SK-N-SH (cell line): ENCODE measurements around the gene HIPK3. TPM values are rescaled to one million over a fixed set of nuclear protein-coding genes. Genes with fewer than 3 reads are reported as not detected.

Experiments
- CTCF ChIA-PET: fragments of 300-600, 350-600 bp; formaldehyde crosslinking; extraction: SDS; loops from one replicate; lab custom pipeline; 2021; lab: Yijun Ruan, JAX
- POLR2A ChIA-PET: fragments of 350-600 bp; sonication (Branson Sonifier 250); formaldehyde crosslinking; extraction: SDS; loops from one replicate; lab custom pipeline; 2020; ENCODE audit warnings: antibody characterized with exemption, inconsistent platforms; lab: Yijun Ruan, JAX
- DNase-seq: peaks from one replicate; pipeline ENCODE4 v3.0.0; 2012
- H2AFZ ChIP-seq: fragments of 200-600 bp; sonication (generic); 2 replicates; pipeline ENCODE4 v1.8.1; 2016; ENCODE audit warnings: antibody characterized with exemption, mild to moderate bottlenecking, low read depth
- H3F3A ChIP-seq: fragments of 200-600 bp; sonication (generic); replicated peaks from 2 replicates; pipeline ENCODE3; 2016; ENCODE audit warnings: antibody characterized with exemption, mild to moderate bottlenecking; ENCODE audit not compliant: insufficient read depth
- H3K27ac ChIP-seq, 2 experiments: fragments of 200-500 bp in 1 of 2; fragments of 200-600 bp in 1 of 2; sonication (Bioruptor generic) in 1 of 2; sonication (generic), shearing (Covaris generic) in 1 of 2; 2 replicates each; pipeline versions ENCODE4 v1.5.1 to v1.6.1; 2014 to 2016; ENCODE audit warnings: low read depth in 2 of 2, inconsistent platforms in 1 of 2, low read length in 1 of 2, mild to moderate bottlenecking in 1 of 2, mixed read lengths in 1 of 2
- H3K27me3 ChIP-seq: fragments of 200-600 bp; sonication (generic), shearing (Covaris generic); 2 replicates; pipeline ENCODE4 v1.6.1; 2016; ENCODE audit warnings: mixed run types; ENCODE audit not compliant: insufficient read depth
- H3K36me3 ChIP-seq, 2 experiments: fragments of 200-500 bp in 1 of 2; fragments of 200-600 bp in 1 of 2; sonication (Bioruptor generic) in 1 of 2; sonication (generic) in 1 of 2; replicated peaks in 1 of 2; 2 replicates each; pipeline versions ENCODE3 to v1.5.1; 2014 to 2016; ENCODE audit warnings: low read length in 1 of 2, mild to moderate bottlenecking in 1 of 2; ENCODE audit not compliant: insufficient read depth in 2 of 2, control insufficient read depth in 1 of 2
- H3K4me1 ChIP-seq, 2 experiments: fragments of 200-500 bp in 1 of 2; fragments of 200-600 bp in 1 of 2; sonication (Bioruptor generic) in 1 of 2; sonication (generic), shearing (Covaris generic) in 1 of 2; 2 replicates each; pipeline versions ENCODE4 v1.5.1 to v1.6.1; 2014 to 2016; ENCODE audit warnings: low read depth in 1 of 2, low read length in 1 of 2, mixed run types in 1 of 2; ENCODE audit not compliant: insufficient read depth in 2 of 2, control insufficient read depth in 1 of 2
- H3K4me2 ChIP-seq: fragments of 200-600 bp; sonication (generic), shearing (Covaris generic); 2 replicates; pipeline ENCODE4 v1.6.1; 2017; ENCODE audit warnings: mixed run types
- H3K4me3 ChIP-seq, 2 experiments: fragments of 200-500 bp in 1 of 2; fragments of 200-600 bp in 1 of 2; sonication (Bioruptor generic) in 1 of 2; sonication (generic), shearing (Covaris generic) in 1 of 2; 2 replicates each; pipeline versions ENCODE4 v1.5.1 to v1.8.1; 2014 to 2016; ENCODE audit warnings: low read depth in 2 of 2, inconsistent platforms in 1 of 2, low read length in 1 of 2, mild to moderate bottlenecking in 1 of 2, mixed read lengths in 1 of 2, moderate library complexity in 1 of 2
- H3K79me2 ChIP-seq: fragments of 200-600 bp; sonication (generic); 2 replicates; pipeline ENCODE4 v1.8.1; 2017; ENCODE audit warnings: mild to moderate bottlenecking; ENCODE audit not compliant: insufficient read depth
- H3K9ac ChIP-seq: fragments of 200-600 bp; sonication (generic); 2 replicates; pipeline ENCODE4 v1.6.1; 2017; ENCODE audit warnings: mixed run types
- H3K9me2 ChIP-seq: fragments of 200-600 bp; sonication (generic); 2 replicates; pipeline ENCODE4 v1.6.1; 2017; ENCODE audit warnings: mixed run types
- H3K9me3 ChIP-seq: fragments of 200-600 bp; sonication (generic); 2 replicates; pipeline ENCODE4 v1.6.1; 2017; ENCODE audit warnings: mixed run types, mild to moderate bottlenecking, moderate library complexity
- H4K20me1 ChIP-seq: fragments of 200-600 bp; sonication (generic); 2 replicates; pipeline ENCODE4 v1.6.1; 2017; ENCODE audit warnings: mild to moderate bottlenecking, mixed run types; ENCODE audit not compliant: insufficient read depth
- FOSL2 ChIP-seq: IDR thresholded peaks from 2 replicates; pipeline ENCODE4 v1.4.0; 2012; ENCODE audit warnings: low read depth, mild to moderate bottlenecking, moderate library complexity, borderline replicate concordance
- FOXJ3 ChIP-seq: sonication (generic); formaldehyde crosslinking; IDR thresholded peaks from 2 replicates; pipeline ENCODE4 v1.5.1; 2020; ENCODE audit warnings: mild to moderate bottlenecking, missing genetic modification reagents
- FOXM1 ChIP-seq: IDR thresholded peaks from 2 replicates; pipeline ENCODE4 v1.4.0; 2012; ENCODE audit warnings: low read depth, mild to moderate bottlenecking
- GABPA ChIP-seq: IDR thresholded peaks from 2 replicates; pipeline ENCODE4 v1.4.0; 2012; ENCODE audit warnings: low read depth, mild to moderate bottlenecking
- GATA2 ChIP-seq: sonication (generic); formaldehyde crosslinking; IDR thresholded peaks from 2 replicates; pipeline ENCODE4 v1.5.0; 2020; ENCODE audit warnings: mild to moderate bottlenecking, missing genetic modification reagents
- MEF2A ChIP-seq: IDR thresholded peaks from 2 replicates; pipeline ENCODE4 v1.4.0; 2012; ENCODE audit warnings: low read depth, borderline replicate concordance
- NFIC ChIP-seq: IDR thresholded peaks from 2 replicates; pipeline ENCODE4 v1.4.0; 2012; ENCODE audit warnings: borderline replicate concordance
- SMC3 ChIP-seq: IDR thresholded peaks from 2 replicates; pipeline ENCODE4 v1.6.1; 2012; ENCODE audit warnings: low read depth, low read length, improper control_type of control experiment
- TCF12 ChIP-seq: IDR thresholded peaks from 2 replicates; pipeline ENCODE4 v1.4.0; 2012
- TEAD4 ChIP-seq: IDR thresholded peaks from 2 replicates; pipeline ENCODE4 v1.4.0; 2012; ENCODE audit warnings: mild to moderate bottlenecking, borderline replicate concordance; ENCODE audit not compliant: insufficient read depth
- WGBS: methylation state at CpG from one replicate; pipeline ENCODE4 v1.1.6; 2017; ENCODE audit warnings: low lambda C conversion rate; 5-methylcytosine and 5-hydroxymethylcytosine counted together
- polyA plus RNA-seq, 3 experiments: library from polyadenylated mRNA; depleted of rRNA; stranded (reverse); fragments of >200 nt; gene quantifications; 2 replicates each; pipeline ENCODE4 v1.2.3, GENCODE V29; 2012
- TF ChIP-seq, protein P1 (sequence below): IDR thresholded peaks from 2 replicates; pipeline ENCODE4 v1.6.1; 2012; ENCODE audit warnings: mild to moderate bottlenecking, low read depth, low read length, moderate library complexity
- TF ChIP-seq, protein P2 (sequence below): IDR thresholded peaks from 2 replicates; pipeline ENCODE4 v1.4.0; 2012; ENCODE audit warnings: low read depth
- TF ChIP-seq, protein P3 (sequence below): IDR thresholded peaks from 2 replicates; pipeline ENCODE4 v1.4.0; 2012; ENCODE audit warnings: low read depth, borderline replicate concordance
- TF ChIP-seq, protein P4 (sequence below): IDR thresholded peaks from 2 replicates; pipeline ENCODE4 v1.4.0; 2012; ENCODE audit warnings: low read depth, borderline replicate concordance
- TF ChIP-seq, protein P5 (sequence below): fragments of 150-350 bp; IDR thresholded peaks from 2 replicates; pipeline ENCODE4 v1.6.1; 2016; ENCODE audit warnings: mild to moderate bottlenecking, low read depth, low read length

Gene HIPK3
- polyA plus RNA-seq, 1 of the 3 experiments (the other 2 are of a cell fraction) = 5.2 TPM

DNA sequence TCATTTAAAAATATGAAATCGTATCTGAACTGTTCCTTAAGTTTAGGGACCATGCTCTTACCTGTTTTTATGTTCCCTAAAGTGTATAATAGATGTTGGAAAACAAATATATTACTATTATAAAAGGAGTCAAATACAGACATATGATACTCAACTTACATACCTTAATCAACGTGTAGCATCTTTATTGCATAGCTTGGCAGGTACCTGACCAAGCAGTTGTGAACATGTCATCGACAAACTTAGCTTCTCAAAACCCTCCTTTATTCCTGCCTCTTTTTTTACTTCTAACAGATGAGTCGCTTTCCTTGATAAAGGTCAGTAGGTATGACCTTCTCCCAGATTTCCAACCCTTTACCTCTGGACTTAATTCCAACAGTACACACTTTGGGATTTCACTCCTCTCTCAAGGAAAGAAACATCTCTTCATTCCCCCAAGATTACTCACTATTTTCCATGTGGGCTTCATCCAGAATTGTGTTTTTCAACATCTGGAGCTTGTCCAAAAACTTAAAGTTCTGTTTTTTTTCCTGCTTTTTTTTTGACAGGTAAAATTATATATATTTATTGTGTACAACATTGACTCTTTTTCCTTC lies 11.9 kb downstream of the HIPK3 start (continued):
- TF ChIP-seq, protein P1, sequence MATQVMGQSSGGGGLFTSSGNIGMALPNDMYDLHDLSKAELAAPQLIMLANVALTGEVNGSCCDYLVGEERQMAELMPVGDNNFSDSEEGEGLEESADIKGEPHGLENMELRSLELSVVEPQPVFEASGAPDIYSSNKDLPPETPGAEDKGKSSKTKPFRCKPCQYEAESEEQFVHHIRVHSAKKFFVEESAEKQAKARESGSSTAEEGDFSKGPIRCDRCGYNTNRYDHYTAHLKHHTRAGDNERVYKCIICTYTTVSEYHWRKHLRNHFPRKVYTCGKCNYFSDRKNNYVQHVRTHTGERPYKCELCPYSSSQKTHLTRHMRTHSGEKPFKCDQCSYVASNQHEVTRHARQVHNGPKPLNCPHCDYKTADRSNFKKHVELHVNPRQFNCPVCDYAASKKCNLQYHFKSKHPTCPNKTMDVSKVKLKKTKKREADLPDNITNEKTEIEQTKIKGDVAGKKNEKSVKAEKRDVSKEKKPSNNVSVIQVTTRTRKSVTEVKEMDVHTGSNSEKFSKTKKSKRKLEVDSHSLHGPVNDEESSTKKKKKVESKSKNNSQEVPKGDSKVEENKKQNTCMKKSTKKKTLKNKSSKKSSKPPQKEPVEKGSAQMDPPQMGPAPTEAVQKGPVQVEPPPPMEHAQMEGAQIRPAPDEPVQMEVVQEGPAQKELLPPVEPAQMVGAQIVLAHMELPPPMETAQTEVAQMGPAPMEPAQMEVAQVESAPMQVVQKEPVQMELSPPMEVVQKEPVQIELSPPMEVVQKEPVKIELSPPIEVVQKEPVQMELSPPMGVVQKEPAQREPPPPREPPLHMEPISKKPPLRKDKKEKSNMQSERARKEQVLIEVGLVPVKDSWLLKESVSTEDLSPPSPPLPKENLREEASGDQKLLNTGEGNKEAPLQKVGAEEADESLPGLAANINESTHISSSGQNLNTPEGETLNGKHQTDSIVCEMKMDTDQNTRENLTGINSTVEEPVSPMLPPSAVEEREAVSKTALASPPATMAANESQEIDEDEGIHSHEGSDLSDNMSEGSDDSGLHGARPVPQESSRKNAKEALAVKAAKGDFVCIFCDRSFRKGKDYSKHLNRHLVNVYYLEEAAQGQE = no peak
- TF ChIP-seq GATA2 (CRISPR knock-in tag) = no peak
- no peak for TF ChIP-seq FOXJ3 (CRISPR knock-in tag)

DNA sequence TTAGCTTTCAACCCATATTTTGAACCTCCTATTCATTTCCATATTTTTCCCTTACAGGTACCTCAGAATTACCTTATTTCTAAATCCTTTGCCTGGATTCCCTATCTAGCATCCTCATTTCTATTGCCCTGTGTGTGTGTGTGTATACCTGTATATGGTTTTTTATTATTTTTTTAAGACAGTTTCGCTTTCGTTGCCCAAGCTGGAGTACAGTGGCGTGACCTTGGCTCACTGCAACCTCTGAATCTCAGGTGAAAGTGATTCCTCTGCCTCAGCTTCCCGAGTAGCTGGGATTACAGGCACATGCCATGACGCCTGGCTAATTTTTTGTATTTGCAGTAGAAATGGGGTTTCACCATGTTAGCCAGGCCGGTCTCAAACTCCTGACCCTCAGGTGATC lies 12.6 kb downstream of the HIPK3 start:
- H3F3A ChIP-seq = peaks cover 15% of the 10 kb centered on the region

DNA sequence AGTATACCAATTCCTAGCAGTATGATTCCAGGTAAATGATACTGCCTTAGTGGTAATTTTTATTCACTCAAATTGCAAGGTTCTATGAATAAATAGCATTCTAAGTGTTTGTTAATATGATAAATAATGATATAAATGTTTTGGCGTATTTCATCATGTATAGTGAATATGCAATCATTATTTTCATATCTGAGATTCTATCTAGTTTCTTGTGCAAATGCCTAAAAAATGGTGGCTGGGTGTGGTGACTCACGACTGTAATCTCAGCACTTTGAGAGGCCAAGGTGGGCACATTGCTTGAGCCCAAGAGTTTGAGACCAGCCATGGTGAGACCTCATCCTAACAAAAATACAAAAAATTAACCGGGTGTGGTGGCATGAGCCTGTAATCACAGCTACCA lies 13.9 kb downstream of the HIPK3 start:
- 83% methylated on average over 3 of the region's 3 CpGs for WGBS
- no peaks in the 10 kb centered on the region for H3K27me3 ChIP-seq
- ChIA-PET CTCF (no interaction called here), POLR2A (no interaction called here)
- H3K9ac ChIP-seq = no peak overlapping the region
- DNase-seq = no peak
- H3K4me3 ChIP-seq = no peak overlapping the region
- H3K9me3 ChIP-seq = no peaks in the 10 kb centered on the region
- H3K4me2 ChIP-seq = no peak overlapping the region
- H2AFZ ChIP-seq = no peak overlapping the region
- no peaks in the 10 kb centered on the region for H3K36me3 ChIP-seq
- no peaks in the 10 kb centered on the region for H3K9me2 ChIP-seq
- no peak overlapping the region for H3K27ac ChIP-seq
- TF ChIP-seq, protein P2, sequence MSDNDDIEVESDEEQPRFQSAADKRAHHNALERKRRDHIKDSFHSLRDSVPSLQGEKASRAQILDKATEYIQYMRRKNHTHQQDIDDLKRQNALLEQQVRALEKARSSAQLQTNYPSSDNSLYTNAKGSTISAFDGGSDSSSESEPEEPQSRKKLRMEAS = no peak
- TF ChIP-seq GATA2 (CRISPR knock-in tag) (no peak), FOXM1 (no peak), GABPA (no peak), TCF12 (no peak), NFIC (no peak), SMC3 (no peak), TEAD4 (no peak)
- TF ChIP-seq, protein P3, sequence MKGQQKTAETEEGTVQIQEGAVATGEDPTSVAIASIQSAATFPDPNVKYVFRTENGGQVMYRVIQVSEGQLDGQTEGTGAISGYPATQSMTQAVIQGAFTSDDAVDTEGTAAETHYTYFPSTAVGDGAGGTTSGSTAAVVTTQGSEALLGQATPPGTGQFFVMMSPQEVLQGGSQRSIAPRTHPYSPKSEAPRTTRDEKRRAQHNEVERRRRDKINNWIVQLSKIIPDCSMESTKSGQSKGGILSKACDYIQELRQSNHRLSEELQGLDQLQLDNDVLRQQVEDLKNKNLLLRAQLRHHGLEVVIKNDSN = no peak
- TF ChIP-seq, protein P4, sequence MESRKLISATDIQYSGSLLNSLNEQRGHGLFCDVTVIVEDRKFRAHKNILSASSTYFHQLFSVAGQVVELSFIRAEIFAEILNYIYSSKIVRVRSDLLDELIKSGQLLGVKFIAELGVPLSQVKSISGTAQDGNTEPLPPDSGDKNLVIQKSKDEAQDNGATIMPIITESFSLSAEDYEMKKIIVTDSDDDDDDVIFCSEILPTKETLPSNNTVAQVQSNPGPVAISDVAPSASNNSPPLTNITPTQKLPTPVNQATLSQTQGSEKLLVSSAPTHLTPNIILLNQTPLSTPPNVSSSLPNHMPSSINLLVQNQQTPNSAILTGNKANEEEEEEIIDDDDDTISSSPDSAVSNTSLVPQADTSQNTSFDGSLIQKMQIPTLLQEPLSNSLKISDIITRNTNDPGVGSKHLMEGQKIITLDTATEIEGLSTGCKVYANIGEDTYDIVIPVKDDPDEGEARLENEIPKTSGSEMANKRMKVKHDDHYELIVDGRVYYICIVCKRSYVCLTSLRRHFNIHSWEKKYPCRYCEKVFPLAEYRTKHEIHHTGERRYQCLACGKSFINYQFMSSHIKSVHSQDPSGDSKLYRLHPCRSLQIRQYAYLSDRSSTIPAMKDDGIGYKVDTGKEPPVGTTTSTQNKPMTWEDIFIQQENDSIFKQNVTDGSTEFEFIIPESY = no peak
- TF ChIP-seq, all 33 proteins: peak for 0
- peaks cover 91% of the 10 kb centered on the region for H4K20me1 ChIP-seq
- H3F3A ChIP-seq = peaks cover 15% of the 10 kb centered on the region
- peaks cover 2 to 29% of the 10 kb centered on the region in 2 experiments; a peak in 2 of 4 replicates for H3K4me1 ChIP-seq
- H3K79me2 ChIP-seq = peaks cover 98% of the 10 kb centered on the region

More for the DNA sequence above, 12.6 kb downstream of the HIPK3 start:
- Histone ChIP-seq H3K4me3 (no peak overlapping the region), H3K36me3 (no peaks in the 10 kb centered on the region), H3K79me2 (peaks cover 98% of the 10 kb centered on the region), H3K4me2 (no peak overlapping the region; the same call in 1 of the 2 replicates), H3K9me2 (no peaks in the 10 kb centered on the region), H3K4me1 (peaks cover 2 to 29% of the 10 kb centered on the region in 2 experiments; a peak in 2 of 4 replicates), H3K27me3 (no peaks in the 10 kb centered on the region), H4K20me1 (peaks cover 91% of the 10 kb centered on the region), H3K9me3 (no peaks in the 10 kb centered on the region), H3K27ac (peak overlapping the region in 1 of 2 experiments; percentile 53; a peak in 1 of 4 replicates), H2AFZ (no peak overlapping the region), H3K9ac (no peak overlapping the region)
- ChIA-PET POLR2A (no interaction called here), CTCF (interaction anchor here (1.0 to 1.6 kb wide), 2 partner anchors 11 to 61 kb away, joined by 3 to 5 read pairs; no protein-coding TSS in a partner anchor)
- no peak for DNase-seq
- WGBS = 86% methylated on average over 6 of the region's 6 CpGs
- TF ChIP-seq TEAD4 (no peak), NFIC (no peak), MEF2A (no peak), FOSL2 (no peak)
- TF ChIP-seq, protein P5, sequence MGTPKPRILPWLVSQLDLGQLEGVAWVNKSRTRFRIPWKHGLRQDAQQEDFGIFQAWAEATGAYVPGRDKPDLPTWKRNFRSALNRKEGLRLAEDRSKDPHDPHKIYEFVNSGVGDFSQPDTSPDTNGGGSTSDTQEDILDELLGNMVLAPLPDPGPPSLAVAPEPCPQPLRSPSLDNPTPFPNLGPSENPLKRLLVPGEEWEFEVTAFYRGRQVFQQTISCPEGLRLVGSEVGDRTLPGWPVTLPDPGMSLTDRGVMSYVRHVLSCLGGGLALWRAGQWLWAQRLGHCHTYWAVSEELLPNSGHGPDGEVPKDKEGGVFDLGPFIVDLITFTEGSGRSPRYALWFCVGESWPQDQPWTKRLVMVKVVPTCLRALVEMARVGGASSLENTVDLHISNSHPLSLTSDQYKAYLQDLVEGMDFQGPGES = no peak
